HG03558 (cell line): Measurements from ENCODE around the gene RPTOR.

Source experiments
- ATAC-seq: cut with Tn5 transposase; IDR thresholded peaks from one replicate; pipeline ENCODE4 v1.9.1; 2021; ENCODE audit warnings: moderate number of reproducible peaks; ENCODE audit not compliant: unreplicated experiment; ENCODE audit errors: extremely low read depth

RPTOR gene

GRCh38 chr17:80834893-80835275 is 290.2 kb downstream of the RPTOR start:
- ATAC-seq: no peak

- no peak for ATAC-seq
Observed at GRCh38 chr17:80835816-80836657, 291.4 kb downstream of the RPTOR start.

GRCh38 chr17:80836658-80836965 is 292.0 kb downstream of the RPTOR start:
- no peak for ATAC-seq

GRCh38 chr17:80836971-80837481 is 292.4 kb downstream of the RPTOR start:
- no peak for ATAC-seq

GRCh38 chr17:80837711-80838110 is 293.1 kb downstream of the RPTOR start:
- no peak for ATAC-seq

- no peak for ATAC-seq
Observed at GRCh38 chr17:80838311-80839025, 293.8 kb downstream of the RPTOR start.

GRCh38 chr17:80839026-80839345 is 294.3 kb downstream of the RPTOR start:
- ATAC-seq: no peak

GRCh38 chr17:80839511-80839941 is 294.9 kb downstream of the RPTOR start:
- ATAC-seq: no peak

GRCh38 chr17:80839970-80840369 is 295.3 kb downstream of the RPTOR start:
- ATAC-seq: no peak

- no peak for ATAC-seq
Observed at GRCh38 chr17:80842456-80843013, 297.9 kb downstream of the RPTOR start.

GRCh38 chr17:80843741-80844156 is 299.1 kb downstream of the RPTOR start:
- no peak for ATAC-seq

GRCh38 chr17:80844418-80844990 is 299.9 kb downstream of the RPTOR start:
- no peak for ATAC-seq

GRCh38 chr17:80845069-80845862 is 300.6 kb downstream of the RPTOR start:
- no peak for ATAC-seq

GRCh38 chr17:80845863-80846671 is 301.4 kb downstream of the RPTOR start:
- ATAC-seq: no peak

- no peak for ATAC-seq
Observed at GRCh38 chr17:80846932-80847331, 302.3 kb downstream of the RPTOR start.

- ATAC-seq: no peak
Observed at GRCh38 chr17:80847496-80848230, 303.0 kb downstream of the RPTOR start.

GRCh38 chr17:80848449-80849102 is 303.9 kb downstream of the RPTOR start:
- no peak for ATAC-seq

GRCh38 chr17:80849119-80849518 is 304.5 kb downstream of the RPTOR start:
- ATAC-seq: no peak
